Adipose tissue (tissue), 3 donors: ENCODE results near the gene MAGI1. TPM values are rescaled to one million over a fixed set of nuclear protein-coding genes. Genes with fewer than 3 reads are reported as not detected.

Experiments
- H3K27ac ChIP-seq: one replicate; pipeline ENCODE4 v1.5.1; 2013; ENCODE audit warnings: low read depth, low read length
- WGBS, 3 donors: extraction: QIAGEN DNeasy Blood & Tissue Kit; methylation state at CpG; one replicate each; pipeline ENCODE4 v1.1.7; 2013; 5-methylcytosine and 5-hydroxymethylcytosine counted together
- polyA plus RNA-seq, 3 donors: library from polyadenylated mRNA; stranded (reverse); fragments of 200-250 nt; gene quantifications; one replicate each; pipeline ENCODE4 v1.2.3, GENCODE V29; 2013
- donor health status: healthy with polysubstance abuse.
- donor health status: Bipolar disorder and iron deficiency.
- donor health status: healthy.

The MAGI1 gene
- polyA plus RNA-seq, 3 donors: 8.8 to 10.5 (median 10.4) TPM

DNA sequence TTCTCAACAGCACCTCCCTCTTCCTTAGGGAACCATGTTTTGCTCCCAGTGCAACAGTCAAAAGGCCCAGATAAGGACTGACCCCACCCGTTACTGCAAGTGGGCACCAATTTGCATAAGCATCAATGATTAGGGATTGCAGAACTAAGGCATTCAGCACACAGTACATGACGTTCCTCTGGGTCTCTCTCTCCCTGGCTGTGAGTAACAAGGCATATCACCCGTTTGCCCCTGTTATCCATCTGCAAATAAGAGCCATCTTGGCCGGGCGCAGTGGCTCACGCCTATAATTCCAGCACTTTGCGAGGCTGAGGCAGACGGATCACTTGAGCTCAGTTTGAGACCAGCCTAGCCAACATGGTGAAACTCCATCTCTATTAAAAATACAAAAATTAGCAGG lies 18.8 kb downstream of the MAGI1 start:
- 60 to 92% (median 86%) methylated on average over 8 of the region's 8 CpGs for WGBS, 3 donors
- no peak overlapping the region for H3K27ac ChIP-seq

DNA sequence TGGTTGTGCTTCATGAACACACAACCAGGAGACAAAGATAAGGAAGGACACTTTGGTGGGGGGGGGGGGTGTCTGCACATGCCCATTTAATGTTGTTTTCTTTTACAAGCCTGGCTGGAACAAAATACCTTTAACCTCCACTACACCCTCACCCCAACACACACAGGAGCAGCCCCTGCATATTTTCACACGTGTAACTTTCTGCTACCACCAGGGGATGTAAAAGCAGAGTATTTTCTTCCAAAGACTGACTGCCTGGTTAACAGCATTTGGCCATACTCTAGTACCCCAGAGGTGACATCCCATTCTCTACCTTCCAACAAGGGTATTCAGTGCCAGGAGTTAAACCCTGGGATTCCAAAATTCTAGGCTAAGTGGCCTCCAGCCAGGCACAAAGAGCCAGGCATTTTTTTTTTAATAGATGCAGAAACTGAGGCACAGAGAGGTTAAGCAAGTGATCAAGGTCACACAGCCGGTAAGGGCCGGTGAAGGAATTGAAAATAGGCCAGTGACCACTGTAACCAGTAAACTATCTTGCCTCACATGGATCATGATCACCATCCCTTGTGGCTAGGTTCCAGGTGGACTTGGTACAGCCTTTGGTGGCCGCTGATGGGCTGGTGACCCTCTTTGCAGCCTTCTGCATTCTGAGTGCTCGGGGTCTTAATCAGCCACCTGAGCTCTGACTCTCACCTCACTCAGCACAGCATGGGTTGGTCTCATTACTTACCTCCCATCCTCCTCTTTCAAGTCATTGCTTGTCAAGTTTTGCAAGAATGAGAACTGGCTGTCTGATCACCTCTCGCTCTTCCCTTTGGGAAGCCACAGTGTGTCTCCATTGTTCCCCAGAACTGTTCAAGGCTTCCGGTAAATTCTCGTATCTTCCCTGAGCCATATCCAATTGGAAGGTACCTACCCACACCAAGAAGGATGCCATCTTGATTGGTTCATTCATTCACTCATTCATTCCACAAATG lies 20.4 kb downstream of the MAGI1 start:
- WGBS, 3 donors: 72 to 86% (median 85%) methylated on average over 8 of the region's 8 CpGs
- no peak overlapping the region for H3K27ac ChIP-seq

DNA sequence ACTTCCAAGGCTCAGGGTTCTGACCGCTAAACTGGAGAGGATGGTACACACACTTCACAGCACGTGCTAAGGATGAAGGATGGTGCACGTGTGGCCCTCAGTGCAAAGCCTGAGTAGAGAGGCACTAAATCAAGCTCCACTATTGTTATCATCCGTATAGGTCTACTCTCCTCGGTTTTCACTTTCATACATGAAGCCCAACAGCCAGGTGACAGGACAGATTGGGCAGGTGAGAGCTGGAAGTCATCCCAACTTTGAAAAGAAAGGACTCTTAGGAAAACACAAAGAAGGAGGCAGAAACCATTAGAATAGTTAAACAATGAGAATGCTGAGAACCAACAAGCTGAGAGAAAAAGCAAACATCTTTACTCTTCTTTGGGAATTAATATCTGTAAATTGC lies 21.1 kb downstream of the MAGI1 start:
- 41 to 77% (median 68%) methylated on average over 5 of the region's 5 CpGs for WGBS, 3 donors
- no peak overlapping the region for H3K27ac ChIP-seq

GRCh38 chr3:66017084-66017483 lies 21.6 kb downstream of the MAGI1 start:
- H3K27ac ChIP-seq: no peak overlapping the region
- 90 to 92% (median 91%) methylated on average over 16 of the region's 16 CpGs for WGBS, 3 donors

DNA sequence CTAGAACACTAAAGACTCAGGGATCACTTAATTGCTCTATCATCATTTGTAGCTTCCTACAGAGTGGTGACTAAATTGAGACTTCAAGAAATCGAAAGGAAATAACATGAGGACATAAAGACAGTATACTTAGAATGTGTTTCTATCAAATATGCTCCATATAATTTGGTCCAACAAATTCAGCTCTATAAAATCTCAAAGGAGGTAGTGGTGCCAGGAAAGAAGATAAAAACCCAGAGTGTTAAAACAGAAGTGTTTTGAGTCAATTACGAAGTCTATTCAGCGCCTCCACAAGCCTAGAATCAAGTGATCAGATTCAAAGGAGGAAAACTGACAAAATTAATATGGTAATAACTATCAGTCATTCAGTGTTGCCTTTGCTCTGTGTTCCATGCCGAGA lies 22.9 kb downstream of the MAGI1 start:
- 79 to 85% (median 83%) methylated on average over 4 of the region's 4 CpGs for WGBS, 3 donors
- no peak overlapping the region for H3K27ac ChIP-seq

DNA sequence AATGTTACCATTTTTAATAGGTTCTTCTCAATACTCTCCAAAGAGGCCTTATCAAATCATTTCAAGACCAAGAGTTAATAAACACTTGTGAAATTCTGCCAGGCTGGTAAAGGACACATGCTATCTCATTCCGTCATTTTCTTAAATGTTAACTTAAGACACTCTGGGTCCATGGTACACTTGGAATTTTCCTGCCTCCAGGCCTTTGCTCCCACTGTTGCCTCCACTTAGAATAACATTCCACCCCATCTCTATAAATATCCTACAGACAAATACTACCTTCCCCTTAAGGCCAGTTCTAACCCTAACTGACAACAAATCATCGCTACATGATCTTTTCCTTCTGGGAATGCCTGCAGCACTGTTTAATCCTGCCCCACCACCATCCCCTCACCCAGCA lies 24.1 kb downstream of the MAGI1 start:
- WGBS, 3 donors: 10 to 91% (median 76%) methylated on average over 2 of the region's 2 CpGs

DNA sequence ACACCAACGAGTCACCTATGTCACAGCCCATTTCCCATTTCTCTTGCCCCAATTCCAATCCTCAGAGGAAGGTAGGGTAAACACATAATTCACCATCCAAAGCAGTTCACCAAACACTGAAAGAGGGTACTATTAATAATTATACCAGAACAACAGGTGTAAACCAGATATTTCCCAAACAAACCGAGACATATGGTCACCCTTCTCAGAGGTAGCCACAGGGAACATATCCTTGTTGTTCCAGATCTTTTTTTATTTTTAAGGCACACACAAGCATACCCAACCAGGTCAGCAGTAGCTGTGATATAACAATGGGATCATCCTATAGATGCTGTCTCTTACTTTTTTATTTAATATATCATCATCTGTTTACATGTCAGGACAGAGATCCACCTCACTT lies 24.7 kb downstream of the MAGI1 start:
- H3K27ac ChIP-seq: no peak overlapping the region
- 33 to 88% (median 86%) methylated on average over 2 of the region's 2 CpGs for WGBS, 3 donors

More for the DNA sequence above, 24.1 kb downstream of the MAGI1 start:
- H3K27ac ChIP-seq: no peak overlapping the region

DNA sequence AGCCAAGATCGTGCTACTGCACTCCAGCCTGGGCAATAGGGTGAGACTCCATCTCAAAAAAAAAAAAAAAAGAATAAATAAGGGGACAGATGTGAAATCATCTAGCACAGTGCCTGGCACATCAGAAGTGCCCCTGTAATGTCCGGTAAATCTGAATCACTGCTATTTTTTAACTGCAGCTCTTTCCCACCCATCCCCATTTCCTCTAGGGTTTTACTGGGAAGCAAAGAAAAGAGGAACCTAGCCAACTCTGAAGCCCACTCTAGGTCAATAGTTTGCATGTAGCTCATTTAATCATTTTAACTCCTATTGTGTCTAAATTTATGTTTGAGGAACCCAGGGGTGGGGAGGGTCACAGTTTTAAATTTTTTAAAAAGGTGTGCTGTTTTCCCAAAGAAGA lies 26.0 kb downstream of the MAGI1 start:
- H3K27ac ChIP-seq: no peak overlapping the region

DNA sequence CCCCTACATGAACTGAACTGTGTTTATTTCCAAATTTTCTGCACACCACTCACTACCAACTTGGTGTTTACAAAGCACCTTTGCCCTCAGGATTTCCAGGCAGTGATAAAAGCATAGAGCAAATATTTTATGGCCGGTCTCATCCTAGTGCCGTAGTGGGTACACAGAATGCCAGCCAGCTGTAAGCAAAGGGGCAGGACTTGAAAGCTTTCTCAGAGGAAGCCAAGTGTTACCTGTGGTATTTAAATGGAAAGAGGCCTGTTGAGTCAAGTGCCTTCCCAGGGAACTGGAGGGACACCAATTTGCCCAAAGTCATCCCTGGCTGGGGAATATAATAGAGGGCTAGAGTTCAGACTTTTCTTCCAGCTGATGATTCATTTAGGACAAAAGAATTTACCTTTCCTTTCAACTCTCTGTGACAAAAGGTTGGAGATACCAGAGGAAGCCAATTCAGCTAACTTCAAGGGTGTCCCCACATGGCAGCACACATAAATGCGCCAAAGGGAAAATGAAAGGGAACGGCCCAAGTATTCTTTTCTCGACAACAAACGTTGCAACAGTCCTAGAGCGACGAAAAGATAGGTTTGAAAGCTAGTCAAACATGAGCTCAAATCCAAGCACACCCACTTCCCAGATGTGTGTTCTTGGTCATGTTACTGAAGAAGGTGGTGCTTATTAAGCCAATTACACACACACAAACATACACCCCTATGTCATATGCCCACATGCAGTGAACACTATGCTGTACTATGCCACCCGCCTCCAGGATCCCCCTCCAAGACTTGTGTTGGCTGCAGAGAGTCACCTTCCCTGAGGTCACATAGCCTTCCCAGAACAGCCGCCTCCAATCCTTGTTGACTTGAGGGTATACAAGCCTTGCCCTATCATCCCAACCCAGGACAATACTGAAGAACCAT lies 27.7 kb downstream of the MAGI1 start:
- WGBS, 3 donors: 73 to 83% (median 76%) methylated on average over 10 of the region's 10 CpGs
- no peak overlapping the region for H3K27ac ChIP-seq

More for the DNA sequence above, 26.0 kb downstream of the MAGI1 start:
- 56 to 73% (median 73%) methylated on average over 2 of the region's 2 CpGs for WGBS, 3 donors

DNA sequence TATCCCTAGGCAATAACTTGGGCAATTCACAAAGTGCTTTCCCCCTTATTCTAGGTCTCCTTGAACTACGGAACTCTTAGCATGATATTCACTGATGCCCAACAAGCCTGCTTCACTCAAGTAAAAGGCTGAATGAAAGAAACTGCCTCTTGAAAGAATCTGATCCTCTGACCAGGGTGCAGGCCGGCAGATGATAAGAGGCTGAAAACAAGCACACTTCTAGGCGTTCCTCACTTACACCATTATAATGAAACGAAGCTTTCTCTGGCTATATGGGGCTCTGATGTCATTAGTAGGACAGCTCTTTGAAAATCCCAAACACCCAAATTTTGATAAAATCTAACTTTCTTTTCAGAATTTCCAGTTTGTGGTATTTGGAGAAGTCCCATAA lies 28.4 kb downstream of the MAGI1 start:
- no peak overlapping the region for H3K27ac ChIP-seq
- 79 to 92% (median 88%) methylated on average over 4 of the region's 4 CpGs for WGBS, 3 donors

GRCh38 chr3:66004244-66004643 lies 34.5 kb downstream of the MAGI1 start:
- WGBS, 3 donors: 74 to 87% (median 86%) methylated on average over 7 of the region's 7 CpGs

DNA sequence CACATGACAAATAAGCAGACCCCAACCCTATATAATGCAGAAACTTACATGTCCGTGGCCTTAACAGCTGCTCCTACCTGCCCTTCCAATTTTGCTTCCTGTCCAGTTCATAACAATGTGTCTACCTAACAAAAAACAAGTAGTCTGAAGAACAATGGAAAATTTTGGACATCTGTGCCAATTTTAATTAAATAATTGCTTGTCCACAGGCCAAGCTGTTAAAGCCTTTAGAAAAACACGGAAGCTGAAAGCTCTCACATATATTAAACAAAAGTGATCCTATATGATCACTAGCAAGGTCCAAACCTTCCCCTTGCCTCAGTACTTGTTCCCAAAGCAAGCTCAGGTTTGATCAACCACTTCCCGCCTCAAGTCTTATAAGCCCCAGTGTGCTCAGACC lies 37.1 kb downstream of the MAGI1 start:
- no peak overlapping the region for H3K27ac ChIP-seq
- WGBS, 3 donors: 74 to 78% (median 78%) methylated on average over 3 of the region's 3 CpGs

More at GRCh38 chr3:66004244-66004643, 34.5 kb downstream of the MAGI1 start:
- H3K27ac ChIP-seq: no peak overlapping the region

DNA sequence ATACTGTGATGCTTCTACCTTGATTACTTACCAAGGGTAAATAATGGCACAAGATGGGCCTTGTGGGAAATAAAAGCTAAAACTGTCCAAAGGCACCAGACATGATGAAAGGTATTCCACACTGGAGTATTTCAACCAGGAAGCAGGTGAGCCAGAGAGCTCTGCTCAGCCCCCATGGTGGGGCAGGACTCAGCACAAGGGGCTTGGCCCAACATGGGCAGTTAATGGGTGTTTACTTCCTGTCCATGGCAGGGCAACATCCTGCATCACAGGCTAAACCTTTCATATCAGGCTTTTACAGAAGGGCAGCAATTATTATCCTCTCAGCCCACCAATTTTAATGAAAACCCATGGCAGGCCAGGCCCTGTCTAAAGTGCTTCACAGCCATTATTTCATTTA lies 38.2 kb downstream of the MAGI1 start:
- no peak overlapping the region for H3K27ac ChIP-seq

- WGBS, 3 donors: 71 to 90% (median 80%) methylated on average over 7 to 8 of the region's 8 CpGs
- no peak overlapping the region for H3K27ac ChIP-seq
Observed at GRCh38 chr3:65999606-66000005, 39.1 kb downstream of the MAGI1 start.

DNA sequence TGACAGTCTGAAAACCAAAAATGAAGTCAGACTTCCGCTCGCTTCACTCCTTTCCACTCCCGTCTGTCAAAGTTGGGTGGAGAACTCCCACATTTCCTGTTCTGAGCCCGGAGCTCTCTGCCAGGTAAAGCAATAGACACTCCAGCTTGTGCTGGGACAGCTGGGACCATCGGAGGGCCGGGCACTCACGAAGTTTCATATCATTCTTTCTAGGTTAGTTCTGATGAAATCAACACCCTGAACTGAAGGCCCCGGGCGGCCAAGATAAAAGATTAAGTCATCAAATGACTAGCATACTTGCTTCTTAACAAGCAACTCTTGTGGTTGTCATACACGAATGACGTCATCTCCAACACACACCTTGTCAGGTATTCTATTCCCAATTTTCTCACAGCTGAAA lies 42.1 kb downstream of the MAGI1 start:
- 55 to 70% (median 61%) methylated on average over 11 of the region's 11 CpGs for WGBS, 3 donors
- no peak overlapping the region for H3K27ac ChIP-seq

DNA sequence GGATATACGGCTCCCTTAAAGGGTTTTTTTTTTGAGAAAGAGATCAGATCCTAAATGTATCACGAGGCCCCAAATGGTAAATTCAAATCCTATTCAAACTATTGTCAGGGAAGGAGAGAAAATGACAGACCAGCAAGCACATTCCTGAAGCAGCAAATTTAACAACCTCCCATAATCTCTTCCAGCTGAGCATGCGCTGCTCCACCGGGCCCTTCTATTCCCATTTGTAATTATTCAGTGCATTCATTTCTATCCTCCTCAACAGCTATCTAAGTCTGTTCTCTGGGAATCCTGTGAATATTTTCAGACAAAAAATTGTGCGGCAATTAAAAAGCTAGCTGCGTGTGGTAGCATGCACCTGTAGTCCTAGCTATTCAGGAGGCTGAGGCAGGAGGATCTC lies 43.2 kb downstream of the MAGI1 start:
- 85 to 89% (median 87%) methylated on average over 6 of the region's 6 CpGs for WGBS, 3 donors
- no peak overlapping the region for H3K27ac ChIP-seq

GRCh38 chr3:65995030-65995429 lies 43.7 kb downstream of the MAGI1 start:
- H3K27ac ChIP-seq: no peak overlapping the region
- 62 to 79% (median 63%) methylated on average over 4 of the region's 4 CpGs for WGBS, 3 donors

GRCh38 chr3:65993134-65993900 lies 45.4 kb downstream of the MAGI1 start:
- WGBS, 3 donors: 97 to 100% (median 98%) methylated on average over 1 of the region's 1 CpG
- H3K27ac ChIP-seq: no peak overlapping the region
